Heart left ventricle (tissue), 16 donors: Measurements from ENCODE around the gene CTDP1. TPM values are rescaled to one million over a fixed set of nuclear protein-coding genes. Genes with fewer than 3 reads are reported as not detected.

Experiments used
- ATAC-seq, 4 donors: fragments of 200-7000 bp; cut with Tn5 transposase; one replicate each; pipeline ENCODE4 v1.9.1; 2020 to 2022; ENCODE audit warnings: moderate library complexity in 4 of 4, mild to moderate bottlenecking in 3 of 4, moderate number of reproducible peaks in 1 of 4
- DNase-seq, 5 donors: peaks; one replicate each; pipeline ENCODE4 v3.0.0-alpha.2; 2020
- H3K27ac ChIP-seq, 12 donors: fragments of 200-600 bp; sonication (generic) in 4 of 12; one replicate each; pipeline versions ENCODE4 v1.5.0 to v1.8.0; 2016 to 2022; ENCODE audit warnings: mild to moderate bottlenecking in 2 of 12
- H3K27me3 ChIP-seq, 9 donors: fragments of 200-600 bp; sonication (generic) in 2 of 9; one replicate each; pipeline versions ENCODE4 v1.5.1 to v1.8.0; 2016 to 2022; ENCODE audit warnings: mild to moderate bottlenecking in 3 of 9
- H3K36me3 ChIP-seq, 9 donors: fragments of 200-600 bp; sonication (generic) in 2 of 9; one replicate each; pipeline versions ENCODE4 v1.5.0 to v1.8.0; 2018 to 2022; ENCODE audit warnings: mild to moderate bottlenecking in 2 of 9
- H3K4me1 ChIP-seq, 12 donors: fragments of 200-600 bp; sonication (generic) in 4 of 12; one replicate each; pipeline versions ENCODE4 v1.5.0 to v1.8.0; 2016 to 2022; ENCODE audit warnings: mild to moderate bottlenecking in 3 of 12
- H3K4me3 ChIP-seq, 12 donors: fragments of 200-600 bp; sonication (generic) in 4 of 12; one replicate each; pipeline versions ENCODE4 v1.5.0 to v1.8.0; 2017 to 2022; ENCODE audit warnings: mild to moderate bottlenecking in 9 of 12, moderate library complexity in 4 of 12
- H3K9me3 ChIP-seq, 12 donors: fragments of 200-600 bp; sonication (generic) in 4 of 12; one replicate each; pipeline versions ENCODE4 v1.5.0 to v1.8.0; 2016 to 2022; ENCODE audit warnings: mild to moderate bottlenecking in 1 of 12
- POLR2A ChIP-seq, 2 donors: fragments of 450-650 bp; IDR thresholded peaks; one replicate each; pipeline ENCODE4 v1.6.1; 2017; ENCODE audit warnings: antibody characterized with exemption in 2 of 2, mild to moderate bottlenecking in 2 of 2, moderate library complexity in 2 of 2
- WGBS, 4 donors: extraction: QIAGEN DNeasy Blood & Tissue Kit in 2 of 4; methylation state at CpG; one replicate each; pipeline versions ENCODE4 v1.1.5 to v1.1.7; 2013 to 2018; 5-methylcytosine and 5-hydroxymethylcytosine counted together
- intact Hi-C, 10 donors: fragments of 100-400 bp; cut with DNase I; formaldehyde crosslinking; loops; one replicate each; pipeline versions ENCODE4 v1.11.1 to v1.14.2; 2022
- polyA plus RNA-seq, 2 donors: library from polyadenylated mRNA; stranded (reverse); fragments of 200-250 nt; gene quantifications; one replicate each; pipeline ENCODE4 v1.2.3, GENCODE V29; 2013
- total RNA-seq, 9 donors: library from RNA; depleted of rRNA in 2 of 9; stranded (reverse); fragments of >200 nt in 2 of 9; fragmentation: NEBNext Ultra II Directional in 3 of 9; extraction: Animal tissue kit (Norgen Biotek cat#: 25700) in 3 of 9; gene quantifications; one replicate each; pipeline versions ENCODE4 v1.1.0 to v1.2.4, GENCODE V29; 2016 to 2023
- TF ChIP-seq, protein P1 (sequence below), 12 donors: fragments of 200-600 bp; sonication (generic) in 4 of 12; IDR thresholded peaks; one replicate each; pipeline versions ENCODE4 v1.5.0 to v1.8.0; 2018 to 2022; ENCODE audit warnings: antibody characterized with exemption in 12 of 12, mild to moderate bottlenecking in 5 of 12
- donor health status: ischemic (EF 13 %, LVEDD 7.1; RV severe dilation, severe dysfunction).
- donor health status: healthy with polysubstance abuse.
- donor health status: DM: no; HTN: yes; CAD: no.
- donor health status: DM: no; HTN: no; CAD: no.
- donor health status: ischemic (EF 25% LVEDD 6.9; RV normal size, moderate dysfunction).
- donor health status: ischemic (EF 25% LVEDD 5.7; RV mildly dilated, moderate dysfunction).
- donor health status: healthy.
- donor health status: DM: yes; HTN: yes; CAD: no.
- donor health status: ischemic (EF 35%, LVEDD 5.7; RV mildly dilated, moderate dysfunction).
- donor health status: nonischemic (EF 11% LVEDD 7.7; RV severe dilation, severe dysfunction).
- donor health status: DM: yes; HTN: yes; CAD: no.
- donor health status: PGD.
- donor health status: ischemic (EF 29% LVEDD 5.4; RV normal size, mild dysfunction).
- donor health status: nonischemic (EF 23%, LVEDD 6.1; RV moderate dilation, normal function).

CTDP1 gene
- total and polyA plus RNA-seq, 11 donors = 6.0 to 17.1 (median 10.3) TPM

DNA sequence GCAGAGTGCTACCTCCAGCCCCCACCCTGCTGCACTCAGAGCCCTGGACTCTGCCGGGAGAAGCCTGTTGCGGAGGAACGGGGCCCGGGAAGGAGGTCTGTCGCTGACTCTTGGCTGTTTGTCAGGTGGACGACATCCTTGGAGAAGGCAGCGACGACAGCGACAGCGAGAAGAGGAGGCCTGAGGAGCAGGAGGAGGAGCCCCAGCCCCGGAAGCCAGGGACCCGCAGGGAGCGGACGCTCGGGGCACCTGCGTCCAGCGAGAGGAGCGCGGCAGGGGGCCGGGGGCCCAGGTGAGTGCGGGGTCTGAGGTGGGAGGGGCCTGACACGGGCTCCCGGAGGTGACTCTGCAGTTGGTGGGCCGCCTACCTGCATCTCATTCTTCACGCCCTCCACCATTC lies 56.6 kb downstream of the CTDP1 start:
- H3K4me1 ChIP-seq = peaks cover 0 to 2% (median 0%) of the 10 kb centered on the region in 12 donors
- intact Hi-C loops = no loop called here
- H3K27me3 ChIP-seq = no peaks in the 10 kb centered on the region
- DNase-seq (peak in 2 of 5 donors; percentile 12 to 14), ATAC-seq (no peak)
- 93 to 96% (median 95%) methylated on average over 24 to 25 of the region's 25 CpGs for WGBS, 4 donors
- TF ChIP-seq, protein P1, sequence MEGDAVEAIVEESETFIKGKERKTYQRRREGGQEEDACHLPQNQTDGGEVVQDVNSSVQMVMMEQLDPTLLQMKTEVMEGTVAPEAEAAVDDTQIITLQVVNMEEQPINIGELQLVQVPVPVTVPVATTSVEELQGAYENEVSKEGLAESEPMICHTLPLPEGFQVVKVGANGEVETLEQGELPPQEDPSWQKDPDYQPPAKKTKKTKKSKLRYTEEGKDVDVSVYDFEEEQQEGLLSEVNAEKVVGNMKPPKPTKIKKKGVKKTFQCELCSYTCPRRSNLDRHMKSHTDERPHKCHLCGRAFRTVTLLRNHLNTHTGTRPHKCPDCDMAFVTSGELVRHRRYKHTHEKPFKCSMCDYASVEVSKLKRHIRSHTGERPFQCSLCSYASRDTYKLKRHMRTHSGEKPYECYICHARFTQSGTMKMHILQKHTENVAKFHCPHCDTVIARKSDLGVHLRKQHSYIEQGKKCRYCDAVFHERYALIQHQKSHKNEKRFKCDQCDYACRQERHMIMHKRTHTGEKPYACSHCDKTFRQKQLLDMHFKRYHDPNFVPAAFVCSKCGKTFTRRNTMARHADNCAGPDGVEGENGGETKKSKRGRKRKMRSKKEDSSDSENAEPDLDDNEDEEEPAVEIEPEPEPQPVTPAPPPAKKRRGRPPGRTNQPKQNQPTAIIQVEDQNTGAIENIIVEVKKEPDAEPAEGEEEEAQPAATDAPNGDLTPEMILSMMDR (IDR thresholded peaks at IDR 0.05) = no peak
- TF ChIP-seq POLR2A (IDR thresholded peaks at IDR 0.05) = no peak
- peaks cover 0 to 83% (median 58%) of the 10 kb centered on the region in 9 donors for H3K36me3 ChIP-seq
- H3K27ac ChIP-seq = no peak overlapping the region
- no peak overlapping the region for H3K4me3 ChIP-seq
- H3K9me3 ChIP-seq = peaks cover 0 to 24% (median 6%) of the 10 kb centered on the region in 12 donors

DNA sequence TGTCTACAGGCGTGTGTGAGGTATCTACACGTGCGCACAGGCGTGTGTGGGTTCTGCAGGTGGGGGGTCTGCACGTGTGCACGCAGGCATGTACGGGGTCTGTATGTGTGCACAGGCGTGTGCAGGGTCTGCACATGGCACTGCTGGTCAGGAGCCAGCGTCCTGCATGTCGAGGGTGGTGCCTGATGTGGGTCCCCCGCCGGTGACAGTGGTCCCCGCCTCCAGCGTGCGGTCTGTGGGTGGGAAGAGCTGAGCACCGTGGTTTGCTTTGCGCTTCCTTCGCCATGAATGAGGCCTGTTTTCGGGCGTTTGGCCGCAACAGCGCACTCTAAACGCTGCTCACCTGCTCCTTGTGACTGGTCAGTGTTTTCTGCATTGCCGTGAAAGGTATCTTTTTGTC lies 57.2 kb downstream of the CTDP1 start:
- Histone ChIP-seq H3K27ac (no peak overlapping the region), H3K9me3 (peaks cover 0 to 17% (median 4%) of the 10 kb centered on the region in 12 donors), H3K36me3 (peaks cover 0 to 83% (median 56%) of the 10 kb centered on the region in 9 donors), H3K4me1 (peaks cover 0 to 2% (median 0%) of the 10 kb centered on the region in 12 donors), H3K4me3 (no peak overlapping the region), H3K27me3 (no peaks in the 10 kb centered on the region)
- no peak for ATAC-seq
- no peak for TF ChIP-seq POLR2A (IDR thresholded peaks at IDR 0.05)
- TF ChIP-seq, protein P1 (IDR thresholded peaks at IDR 0.05) = no peak
- intact Hi-C loops = no loop called here
- WGBS, 4 donors = 93 to 96% (median 95%) methylated on average over 19 to 24 of the region's 24 CpGs
- DNase-seq = peak in 2 of 5 donors; percentile 8 to 11

DNA sequence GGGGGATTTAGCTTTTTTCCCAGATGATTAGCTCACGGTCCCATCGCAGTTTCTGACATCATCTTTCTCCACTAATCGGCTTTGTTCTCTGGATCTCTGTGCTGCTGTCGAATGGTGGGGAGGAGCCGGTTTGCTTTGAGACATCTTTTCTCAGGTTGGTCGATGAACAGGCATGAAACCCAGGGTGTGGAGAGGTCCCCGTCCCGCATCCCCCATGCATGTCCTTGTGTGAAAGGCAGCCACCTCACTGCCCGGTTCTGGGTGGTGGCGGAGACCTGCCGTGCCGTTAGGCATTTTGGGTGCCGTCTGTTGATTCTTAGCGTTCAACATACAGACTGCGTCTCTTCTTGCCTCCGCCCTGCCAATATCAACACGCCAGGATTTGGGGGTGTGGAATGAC lies 57.8 kb downstream of the CTDP1 start:
- ATAC-seq (no peak), DNase-seq (peak in 2 of 5 donors; percentile 2 to 9)
- intact Hi-C loops = no loop called here
- Histone ChIP-seq H3K4me3 (no peak overlapping the region), H3K4me1 (peaks cover 0 to 2% (median 0%) of the 10 kb centered on the region in 12 donors), H3K27me3 (no peaks in the 10 kb centered on the region), H3K9me3 (peaks cover 0 to 14% (median 1%) of the 10 kb centered on the region in 12 donors), H3K36me3 (peaks cover 0 to 84% (median 53%) of the 10 kb centered on the region in 9 donors), H3K27ac (no peak overlapping the region)
- 92 to 98% (median 94%) methylated on average over 17 of the region's 17 CpGs for WGBS, 4 donors
- TF ChIP-seq POLR2A (IDR thresholded peaks at IDR 0.05) = no peak
- TF ChIP-seq, protein P1 (IDR thresholded peaks at IDR 0.05) = no peak

DNA sequence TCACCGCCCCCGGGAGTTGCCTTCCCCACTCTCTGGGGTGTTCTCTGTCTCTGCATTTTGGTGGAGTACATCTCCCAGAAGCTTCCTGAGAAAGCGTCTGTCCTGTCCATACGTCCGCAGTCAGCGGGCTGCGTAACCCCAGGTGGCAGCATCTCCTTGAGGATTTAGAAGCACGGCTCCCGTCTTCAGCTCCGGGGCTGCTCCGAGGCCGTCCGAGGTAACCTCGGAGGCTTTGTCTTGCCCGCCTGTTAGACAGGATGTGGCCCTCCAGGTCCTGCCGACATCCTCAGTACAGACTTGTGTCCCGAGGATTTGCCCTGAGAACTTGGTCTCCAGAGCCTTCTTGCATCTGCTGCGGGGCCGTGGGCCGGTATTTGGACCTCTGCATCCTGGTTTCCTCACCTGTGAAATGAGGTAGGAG lies 58.4 kb downstream of the CTDP1 start:
- Histone ChIP-seq H3K4me3 (no peak overlapping the region), H3K9me3 (peaks cover 0 to 8% (median 0%) of the 10 kb centered on the region in 12 donors), H3K27me3 (no peaks in the 10 kb centered on the region), H3K27ac (peak overlapping the region in 3 of 12 donors; percentile 24 to 34 (median 28)), H3K4me1 (peaks cover 0 to 2% (median 0%) of the 10 kb centered on the region in 12 donors), H3K36me3 (peaks cover 0 to 86% (median 52%) of the 10 kb centered on the region in 9 donors)
- no peak for TF ChIP-seq POLR2A (IDR thresholded peaks at IDR 0.05)
- TF ChIP-seq, protein P1 (IDR thresholded peaks at IDR 0.05) = no peak
- no peak for ATAC-seq
- intact Hi-C loops = no loop called here
- DNase-seq = peak in 2 of 5 donors; percentile 19 to 22
- 80 to 88% (median 84%) methylated on average over 16 to 20 of the region's 20 CpGs for WGBS, 4 donors
